ENCODE results near the gene PPP1R26.
"Not testable (repeated sequence)": the region's sequence is repeated elsewhere in the genome, so short reads cannot be mapped to it uniquely, and the experiment has no call there.

PPP1R26 gene

GRCh38 chr9:135505406-135506187, 26.0 kb downstream of the PPP1R26 start:
- DNase-seq: no peak

DNA sequence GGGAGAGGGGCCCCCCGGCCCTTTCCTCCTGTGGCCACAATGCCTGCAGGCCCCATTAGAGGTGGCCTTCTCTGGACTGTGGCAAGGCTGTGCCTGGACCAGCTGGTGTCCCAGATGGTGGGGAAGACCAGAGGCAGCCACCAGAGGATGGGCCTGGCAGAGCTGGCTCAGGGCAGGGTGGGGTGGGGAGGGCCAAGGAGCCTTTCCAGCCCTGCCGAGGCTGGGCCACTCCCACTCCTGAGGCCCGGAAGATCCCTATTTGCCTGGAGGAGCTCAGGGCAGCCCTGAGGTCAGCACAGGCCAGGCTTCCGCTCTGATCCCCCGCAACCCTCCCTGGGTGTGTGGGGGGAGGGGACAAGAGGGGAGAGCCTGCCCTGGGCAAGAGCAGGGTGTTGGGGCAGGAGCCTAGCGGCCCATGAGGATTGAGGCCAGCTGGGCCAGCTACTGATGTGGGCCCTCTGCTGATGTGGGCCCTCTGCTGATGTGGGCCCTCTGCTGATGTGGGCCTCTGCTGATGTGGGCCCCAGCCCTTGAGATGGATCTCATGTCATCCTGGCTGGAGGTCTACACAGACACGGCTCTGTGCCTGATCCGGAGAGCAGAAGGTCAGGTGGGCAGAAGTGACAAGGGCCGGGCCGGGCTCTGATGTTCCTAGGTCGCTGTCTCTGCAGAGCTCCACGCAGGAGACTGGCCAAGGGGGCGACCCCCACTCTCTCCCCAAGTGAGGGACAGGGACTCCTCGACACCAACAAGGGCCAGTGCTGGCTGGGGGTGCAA, 26.9 kb downstream of the PPP1R26 start:
- no peak for DNase-seq

DNA sequence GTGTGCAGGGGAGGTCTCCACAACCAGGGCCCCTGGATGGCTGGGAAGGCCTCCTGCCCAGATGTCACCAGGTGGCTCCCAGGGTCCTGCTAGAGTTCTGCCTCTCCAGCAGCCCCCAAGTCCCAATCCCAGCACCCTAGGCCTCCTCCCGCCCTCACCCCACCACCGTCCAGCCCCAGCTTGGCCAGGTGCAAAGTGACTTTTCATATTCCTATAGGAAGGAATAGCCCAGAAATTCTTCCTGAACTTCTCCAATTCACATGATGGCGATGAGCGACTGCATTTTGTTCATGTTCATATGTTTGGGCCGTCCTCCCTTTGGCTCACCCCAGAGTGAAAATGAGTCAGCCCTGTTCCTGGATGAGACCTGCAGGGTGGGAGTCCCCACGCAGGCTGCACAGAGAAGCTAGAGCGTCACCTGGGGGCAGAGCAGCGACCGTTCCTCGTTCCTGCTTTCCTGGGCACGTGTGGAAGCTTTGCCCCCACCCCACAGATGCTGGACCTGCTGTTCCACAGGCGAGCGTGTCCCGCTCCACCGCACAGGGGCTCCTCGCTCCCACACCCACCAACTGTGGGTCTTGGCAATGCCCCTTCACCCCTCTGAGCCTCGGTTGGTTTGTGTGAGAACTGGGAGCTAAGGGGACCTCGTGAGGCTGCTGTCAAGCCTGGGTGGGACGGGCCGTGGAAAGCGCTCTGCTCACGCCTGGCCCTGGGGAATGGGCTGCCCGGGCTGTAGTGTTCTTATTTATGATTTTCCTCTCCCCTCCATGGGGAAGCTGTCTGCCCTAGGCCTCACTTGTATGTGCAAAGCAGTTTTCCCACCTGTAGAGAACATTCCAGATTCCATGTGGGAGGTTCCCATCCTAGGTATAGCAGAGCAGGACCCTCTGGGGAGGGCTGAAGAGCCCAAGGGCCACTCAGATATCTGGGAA, 27.8 kb downstream of the PPP1R26 start:
- DNase-seq: no peak

- no peak for DNase-seq
These were observed 28.7 kb downstream of the PPP1R26 start for GRCh38 chr9:135508211-135508820.

- DNase-seq: no peak
These were observed 29.9 kb downstream of the PPP1R26 start for GRCh38 chr9:135509458-135509857.

GRCh38 chr9:135512241-135512603, 32.6 kb downstream of the PPP1R26 start:
- DNase-seq: no peak

DNA sequence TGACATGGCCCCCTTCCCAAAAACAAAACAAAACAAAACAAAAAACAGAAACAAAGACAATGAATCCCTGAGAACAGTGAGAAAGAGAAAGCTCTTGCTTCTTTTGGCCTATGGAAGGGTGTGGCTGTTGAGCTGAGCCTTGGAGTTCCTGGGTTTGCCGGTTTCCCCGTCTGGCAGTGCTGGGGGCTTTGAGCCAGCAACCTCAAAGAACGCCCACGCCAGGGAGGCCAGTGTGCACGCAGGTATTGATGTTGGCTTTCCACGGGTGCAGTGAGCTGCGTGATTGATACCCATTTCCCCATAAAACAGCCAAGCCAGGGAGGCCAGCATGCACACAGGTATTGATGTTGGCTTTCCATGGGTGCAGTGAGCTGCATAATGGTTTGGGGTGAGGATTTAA, 33.3 kb downstream of the PPP1R26 start:
- DNase-seq: no peak

DNA sequence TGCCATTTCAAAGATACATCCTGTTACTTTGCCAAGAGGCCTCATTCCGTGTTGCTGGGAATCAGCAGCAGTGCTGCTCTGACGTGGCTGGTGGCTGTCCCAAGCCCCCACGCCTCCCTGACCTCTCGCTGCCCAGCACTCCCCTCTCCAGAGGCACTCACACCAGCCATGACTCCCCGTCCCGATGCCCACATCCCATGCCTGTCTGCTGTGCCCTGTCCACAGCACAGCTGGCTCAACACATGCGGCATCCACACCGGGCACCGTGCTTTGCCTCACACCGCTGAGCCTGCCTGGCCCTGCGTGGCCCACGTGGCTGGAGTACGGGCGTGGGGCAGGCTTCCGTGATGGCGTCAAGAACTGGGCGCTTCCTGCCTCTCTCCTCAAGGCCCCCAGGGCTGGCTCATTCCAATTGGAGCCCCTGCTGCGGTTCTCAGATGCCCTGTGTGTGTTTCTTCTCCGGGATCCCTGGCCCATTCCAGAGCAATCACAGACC, 33.8 kb downstream of the PPP1R26 start:
- DNase-seq: no peak

DNA sequence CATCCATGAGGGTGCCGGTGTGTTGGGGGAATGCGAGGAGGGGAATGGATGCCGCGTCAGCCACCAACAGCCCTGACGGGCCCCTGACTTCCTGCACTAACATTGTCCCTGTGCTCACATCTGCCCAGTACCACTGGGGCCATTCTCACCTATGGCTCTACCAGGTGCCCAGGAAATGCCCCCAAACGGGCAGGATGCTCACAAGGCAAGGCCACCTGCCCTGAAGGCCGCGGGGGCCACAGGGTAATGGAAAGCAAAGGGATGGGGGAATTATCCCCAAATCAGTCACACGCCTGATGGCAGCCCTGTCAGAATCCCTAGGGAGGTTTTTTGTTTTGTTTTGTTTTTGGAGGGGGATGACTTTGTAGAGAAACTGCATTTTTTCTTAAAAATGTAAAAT, 34.3 kb downstream of the PPP1R26 start:
- DNase-seq: not testable (repeated sequence)

DNA sequence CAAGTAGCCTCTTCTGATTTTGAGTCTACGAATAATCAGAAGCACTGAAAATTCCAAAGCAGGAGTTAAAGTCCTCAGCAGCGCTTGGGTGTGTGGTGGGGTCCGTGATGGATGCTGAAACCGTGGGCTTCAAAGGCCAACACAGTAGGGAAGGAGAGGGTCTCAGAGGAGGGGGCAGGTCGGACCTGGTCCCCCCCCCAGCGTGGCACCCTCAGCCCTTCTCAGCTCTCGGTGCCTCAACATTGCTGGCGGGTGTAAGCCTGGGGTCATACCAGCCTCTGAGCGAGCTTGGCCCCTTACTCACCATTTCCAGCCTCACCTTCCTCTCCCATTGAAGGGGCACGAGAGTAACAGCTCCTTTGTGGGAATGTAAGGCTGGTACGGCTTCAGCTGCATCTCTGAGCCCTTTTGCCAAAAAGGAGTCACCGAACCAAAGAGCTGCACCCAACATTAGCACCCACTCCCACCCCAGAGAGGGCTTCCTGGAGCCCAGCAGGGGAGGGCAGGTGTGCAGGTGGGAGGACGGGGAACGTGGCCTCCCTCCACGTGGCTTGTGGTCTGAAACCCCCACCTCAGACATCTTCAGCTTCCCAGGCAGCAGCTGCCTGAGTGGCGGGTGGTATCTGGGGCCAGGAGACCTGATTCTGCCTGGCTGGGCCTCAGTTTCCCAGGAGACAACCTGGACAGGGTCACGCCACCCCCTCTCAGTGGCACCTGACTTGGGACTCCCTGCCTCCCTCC, 34.9 kb downstream of the PPP1R26 start:
- DNase-seq: no peak

- DNase-seq: no peak
These were observed 35.7 kb downstream of the PPP1R26 start for GRCh38 chr9:135515083-135515951.

- no peak for DNase-seq
These were observed 36.7 kb downstream of the PPP1R26 start for GRCh38 chr9:135516132-135516860.

DNA sequence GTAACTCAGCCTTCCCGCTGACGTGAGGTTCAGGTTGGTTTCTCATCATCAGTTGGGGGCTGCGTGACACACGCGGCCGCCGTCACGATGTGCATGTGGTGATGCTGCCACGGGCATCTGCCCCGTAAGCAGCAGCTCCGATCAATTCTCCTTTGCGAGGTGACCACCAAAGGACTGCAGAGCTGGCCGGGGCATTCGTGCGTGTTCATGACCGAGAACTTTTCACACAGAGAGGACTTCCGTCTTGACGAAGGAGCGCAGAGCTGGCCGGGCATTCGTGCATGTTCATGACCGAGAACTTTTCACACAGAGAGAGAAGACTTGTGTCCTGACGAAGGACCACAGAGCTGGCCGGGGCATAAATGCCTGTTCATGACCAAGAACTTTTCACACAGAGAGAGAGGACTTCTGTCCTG, 37.8 kb downstream of the PPP1R26 start:
- DNase-seq: no peak

DNA sequence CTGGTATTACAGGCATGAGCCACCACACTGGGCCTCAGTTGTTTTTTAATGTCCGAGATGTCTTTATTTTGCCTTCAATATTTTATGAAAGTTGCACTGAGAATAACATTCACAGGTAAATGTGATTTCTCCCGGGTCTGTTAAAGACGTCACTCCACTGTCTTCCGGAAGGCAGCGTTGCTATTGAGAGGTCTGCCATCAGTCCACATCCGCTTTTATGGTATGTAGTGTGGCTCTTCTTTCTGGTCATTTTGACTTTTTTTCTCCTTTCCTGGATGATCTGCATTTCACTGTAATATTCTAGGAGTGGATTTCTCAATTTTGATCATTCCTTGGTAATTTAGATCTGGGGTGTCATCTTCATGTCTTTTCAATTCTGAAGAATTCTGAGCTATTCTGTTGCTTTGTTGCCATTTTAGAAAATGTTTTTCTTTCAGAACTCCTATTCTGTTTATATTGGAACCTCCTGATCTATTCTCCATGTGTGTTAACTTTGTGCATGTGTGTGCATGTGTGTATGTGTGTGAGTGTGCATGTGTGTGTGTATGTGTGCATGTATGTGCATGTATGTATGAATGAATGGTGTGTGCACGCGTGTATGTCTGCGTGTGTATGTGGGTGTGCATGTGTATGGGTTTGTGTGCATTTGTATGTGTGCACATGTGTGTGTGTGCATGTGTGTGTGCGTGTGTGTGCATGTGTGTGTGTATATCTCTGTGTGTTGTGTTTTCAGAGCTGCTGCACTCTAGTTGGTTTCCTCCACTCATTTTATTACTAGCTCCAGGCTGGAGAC, 39.8 kb downstream of the PPP1R26 start:
- DNase-seq: no peak

- DNase-seq: no peak
These were observed 41.5 kb downstream of the PPP1R26 start, which contains the start of gene LCN1 for GRCh38 chr9:135520916-135521607. Gene LCN1 (plus strand): TSS chr9:135521440. CDS start chr9:135521498, 58 bp downstream.

GRCh38 chr9:135521608-135522095, 42.1 kb downstream of the PPP1R26 start:
- no peak for DNase-seq

GRCh38 chr9:135522137-135522877, 42.7 kb downstream of the PPP1R26 start:
- no peak for DNase-seq

- no peak for DNase-seq
These were observed 43.3 kb downstream of the PPP1R26 start for GRCh38 chr9:135522931-135523330.

Measured in SW 1271 (cell line).